ENCODE results near the gene MEGF11.

DNA sequence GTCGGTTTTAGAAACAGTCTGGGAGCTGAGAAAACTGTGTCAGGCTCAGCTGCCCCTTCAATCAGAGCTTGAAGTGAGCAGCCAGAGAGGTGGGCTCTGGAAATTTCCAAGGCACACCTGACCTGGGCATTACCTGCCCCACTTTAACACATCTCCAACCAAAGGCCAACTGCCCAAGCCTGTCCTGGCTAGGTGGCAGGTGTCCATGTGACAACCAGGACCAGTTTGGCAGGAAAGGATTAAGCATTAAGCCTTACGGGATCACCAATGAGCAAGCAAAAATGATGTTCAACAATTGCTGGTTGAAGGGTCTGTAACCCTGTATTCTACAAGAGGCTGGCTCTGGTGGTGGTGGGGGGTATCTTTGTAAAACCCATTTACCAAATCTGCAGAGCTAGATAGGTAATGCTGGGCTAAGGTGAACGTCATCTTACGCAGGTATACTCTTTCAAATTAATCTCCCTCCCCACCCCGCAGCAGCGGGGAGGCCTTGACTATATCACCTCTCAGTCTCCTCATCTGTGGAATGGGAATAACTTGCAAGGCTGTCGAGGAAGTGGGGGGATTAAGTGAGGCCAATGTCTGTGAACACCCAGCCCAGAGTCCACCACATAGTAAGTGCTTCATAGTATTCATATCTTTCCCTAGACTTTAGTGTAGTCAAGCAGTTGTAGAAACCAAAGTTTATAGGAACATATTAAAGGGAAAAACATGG is 183.2 kb downstream of the MEGF11 start:
- TF ChIP-seq, protein P1, sequence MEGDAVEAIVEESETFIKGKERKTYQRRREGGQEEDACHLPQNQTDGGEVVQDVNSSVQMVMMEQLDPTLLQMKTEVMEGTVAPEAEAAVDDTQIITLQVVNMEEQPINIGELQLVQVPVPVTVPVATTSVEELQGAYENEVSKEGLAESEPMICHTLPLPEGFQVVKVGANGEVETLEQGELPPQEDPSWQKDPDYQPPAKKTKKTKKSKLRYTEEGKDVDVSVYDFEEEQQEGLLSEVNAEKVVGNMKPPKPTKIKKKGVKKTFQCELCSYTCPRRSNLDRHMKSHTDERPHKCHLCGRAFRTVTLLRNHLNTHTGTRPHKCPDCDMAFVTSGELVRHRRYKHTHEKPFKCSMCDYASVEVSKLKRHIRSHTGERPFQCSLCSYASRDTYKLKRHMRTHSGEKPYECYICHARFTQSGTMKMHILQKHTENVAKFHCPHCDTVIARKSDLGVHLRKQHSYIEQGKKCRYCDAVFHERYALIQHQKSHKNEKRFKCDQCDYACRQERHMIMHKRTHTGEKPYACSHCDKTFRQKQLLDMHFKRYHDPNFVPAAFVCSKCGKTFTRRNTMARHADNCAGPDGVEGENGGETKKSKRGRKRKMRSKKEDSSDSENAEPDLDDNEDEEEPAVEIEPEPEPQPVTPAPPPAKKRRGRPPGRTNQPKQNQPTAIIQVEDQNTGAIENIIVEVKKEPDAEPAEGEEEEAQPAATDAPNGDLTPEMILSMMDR (IDR thresholded peaks at IDR 0.05 in 2 of 3, conservative IDR thresholded peaks at IDR 0.05 in 1 of 3; ENCODE audit: borderline replicate concordance in 1 of 3, insufficient read depth in 1 of 3, low read depth in 2 of 3, low read length in 2 of 3) = no peak
- TF ChIP-seq ZFX (IDR thresholded peaks at IDR 0.05) = no peak
- no peak for TF ChIP-seq POLR2A (IDR thresholded peaks at IDR 0.05; ENCODE audit: borderline replicate concordance, extremely low read depth, insufficient read depth, insufficient read length)
- no peak for TF ChIP-seq EZH2 (IDR thresholded peaks at IDR 0.05)
- TF ChIP-seq CEBPB (IDR thresholded peaks at IDR 0.05; ENCODE audit: low read depth) = no peak
- TF ChIP-seq SIN3A (IDR thresholded peaks at IDR 0.05; ENCODE audit: low read depth) = no peak
- no peak for TF ChIP-seq SRF (IDR thresholded peaks at IDR 0.05; ENCODE audit: low read depth)
- TF ChIP-seq, protein P2, sequence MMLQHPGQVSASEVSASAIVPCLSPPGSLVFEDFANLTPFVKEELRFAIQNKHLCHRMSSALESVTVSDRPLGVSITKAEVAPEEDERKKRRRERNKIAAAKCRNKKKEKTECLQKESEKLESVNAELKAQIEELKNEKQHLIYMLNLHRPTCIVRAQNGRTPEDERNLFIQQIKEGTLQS (IDR thresholded peaks at IDR 0.05) = no peak
- TF ChIP-seq YY1 (IDR thresholded peaks at IDR 0.05; ENCODE audit: extremely low read depth, insufficient replicate concordance, low read depth, low read length) = no peak
